HG02623 (cell line): ENCODE results near the gene SELENON.

Experiments
- ATAC-seq: cut with Tn5 transposase; IDR thresholded peaks from one replicate; pipeline ENCODE4 v1.9.1; 2021; ENCODE audit warnings: moderate library complexity; ENCODE audit not compliant: unreplicated experiment

Gene SELENON

DNA sequence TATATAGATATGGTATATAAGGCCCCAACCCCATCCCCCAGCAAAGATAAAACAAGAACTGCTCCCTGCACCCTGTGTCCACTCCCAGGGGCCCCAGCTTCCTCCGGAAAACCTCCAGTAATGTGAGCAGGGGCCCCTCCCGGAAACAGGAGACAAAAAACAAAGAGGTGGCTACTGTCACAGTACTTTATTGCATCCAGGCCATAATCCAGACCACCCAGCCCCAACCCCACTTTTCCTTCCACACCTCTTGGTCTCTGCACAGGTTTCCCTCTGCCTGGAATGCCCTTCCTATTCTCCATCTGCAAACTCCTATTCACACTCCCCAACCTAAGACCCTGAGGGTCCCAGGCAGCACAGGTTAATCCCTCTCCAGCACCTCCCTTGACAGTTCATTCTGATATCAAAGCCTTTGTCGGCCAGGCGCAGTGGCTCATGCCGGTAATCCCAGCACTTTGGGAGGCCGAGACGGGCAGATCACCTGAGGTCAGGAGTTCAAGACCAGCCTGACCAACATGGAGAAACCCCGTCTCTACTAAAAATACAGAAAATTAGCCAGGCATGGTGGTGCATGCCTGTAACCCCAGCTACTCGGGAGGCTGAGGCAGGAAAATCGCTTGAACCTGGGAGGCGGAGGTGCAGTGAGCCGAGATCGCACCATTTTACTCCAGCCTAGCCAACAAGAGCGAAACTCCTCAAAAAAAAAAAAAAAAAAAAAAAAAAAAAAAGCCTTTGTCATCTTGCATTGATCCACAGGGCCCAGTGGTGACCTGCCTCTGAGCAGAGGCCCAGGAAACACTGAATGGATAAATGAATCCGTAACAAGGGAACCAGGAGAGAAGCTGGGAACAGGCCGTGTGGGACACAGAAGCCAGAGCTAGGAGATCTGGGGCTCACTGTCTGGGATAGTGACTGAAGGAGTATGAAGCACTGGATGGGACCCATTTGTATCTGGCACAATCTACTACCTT lies 61.6 kb downstream of the SELENON start:
- no peak for ATAC-seq

DNA sequence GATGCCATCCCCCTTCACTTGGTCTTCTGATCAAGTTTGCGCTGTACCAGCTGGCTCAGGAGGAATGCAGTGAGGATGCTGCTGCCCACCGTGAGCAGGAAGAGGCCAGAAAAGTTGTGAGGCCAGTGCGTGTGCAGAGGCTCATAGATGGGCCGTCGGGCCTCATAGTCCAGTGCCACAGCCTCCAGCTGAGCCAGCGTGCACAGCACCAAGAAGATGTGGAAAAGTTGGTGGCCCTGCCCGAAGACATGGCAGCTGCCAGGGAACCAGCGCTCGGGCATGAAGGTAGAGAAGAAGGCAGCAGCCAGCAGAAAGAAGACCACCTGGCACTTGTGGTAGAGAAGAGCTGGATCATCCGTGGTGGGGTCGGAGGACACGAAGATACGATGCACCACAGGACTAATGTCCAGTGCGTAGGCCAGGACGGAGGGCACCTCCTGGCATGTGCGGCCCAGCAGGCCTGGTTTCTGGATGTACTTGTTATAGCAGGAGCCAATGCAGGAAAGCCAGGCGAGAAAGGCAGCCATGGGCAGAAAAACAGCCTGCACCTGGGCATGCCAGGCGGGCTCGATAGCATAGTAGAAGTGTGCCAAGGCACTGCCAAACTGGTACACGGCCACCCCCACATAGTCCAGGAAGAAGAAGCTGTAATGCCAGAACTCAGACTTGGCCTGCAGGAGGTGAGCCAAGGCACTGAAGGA lies 62.9 kb downstream of the SELENON start:
- ATAC-seq: no peak

DNA sequence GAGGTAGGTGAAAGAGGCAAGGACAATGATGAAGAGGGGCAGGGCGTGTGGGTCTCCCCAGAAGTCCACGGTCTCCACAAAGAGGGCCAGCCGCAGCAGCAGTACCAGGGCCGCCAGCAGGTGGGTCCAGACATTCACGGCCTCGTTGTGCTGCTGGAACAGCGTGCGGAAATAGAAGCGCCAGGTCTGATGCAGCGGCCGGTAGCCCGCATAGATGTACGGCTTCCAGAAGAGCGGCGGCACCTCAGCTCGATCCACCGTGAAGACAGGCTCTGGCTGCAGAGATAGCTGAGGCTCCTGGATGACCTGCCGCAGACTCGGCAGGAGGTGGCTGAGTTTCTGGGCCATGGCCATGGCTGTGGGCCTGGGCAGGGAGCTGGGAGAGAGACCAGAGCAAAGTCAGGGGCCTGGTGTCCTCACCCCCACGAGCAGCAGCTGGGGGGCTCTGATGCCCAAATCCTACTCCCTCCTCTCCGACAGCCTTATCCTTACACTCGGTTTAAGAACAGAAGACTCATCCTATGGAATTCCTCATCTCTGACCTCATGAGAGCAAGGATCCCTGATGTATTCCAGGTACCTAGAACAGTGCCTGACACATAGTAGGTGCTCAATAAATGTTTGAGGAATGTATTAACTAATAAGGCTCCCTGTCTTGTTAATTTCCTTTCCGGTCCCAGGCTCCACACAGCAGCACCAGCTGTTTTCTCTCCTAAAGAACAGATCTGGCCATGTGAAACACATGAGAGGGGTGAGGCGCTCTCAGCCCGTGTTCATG lies 63.7 kb downstream of the SELENON start:
- no peak for ATAC-seq

DNA sequence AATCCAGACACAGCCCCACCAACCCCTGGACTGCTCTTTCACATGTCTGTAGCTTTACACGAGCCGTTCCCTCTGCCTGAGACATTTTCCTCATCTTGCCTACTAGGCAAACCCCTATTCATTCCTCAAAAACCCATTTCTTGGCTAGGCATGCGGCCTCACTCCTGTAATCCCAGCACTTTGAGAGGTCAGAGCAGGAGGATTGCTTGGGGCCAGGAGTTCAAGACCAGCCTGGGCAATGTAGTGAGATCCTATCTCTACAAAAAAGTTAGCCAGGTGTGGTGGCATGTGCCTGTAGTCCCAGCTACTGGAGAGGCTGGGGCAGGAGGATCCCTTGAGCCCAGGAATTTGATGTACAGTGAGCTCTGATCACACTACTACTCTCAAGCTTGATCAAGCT lies 64.4 kb downstream of the SELENON start:
- no peak for ATAC-seq

DNA sequence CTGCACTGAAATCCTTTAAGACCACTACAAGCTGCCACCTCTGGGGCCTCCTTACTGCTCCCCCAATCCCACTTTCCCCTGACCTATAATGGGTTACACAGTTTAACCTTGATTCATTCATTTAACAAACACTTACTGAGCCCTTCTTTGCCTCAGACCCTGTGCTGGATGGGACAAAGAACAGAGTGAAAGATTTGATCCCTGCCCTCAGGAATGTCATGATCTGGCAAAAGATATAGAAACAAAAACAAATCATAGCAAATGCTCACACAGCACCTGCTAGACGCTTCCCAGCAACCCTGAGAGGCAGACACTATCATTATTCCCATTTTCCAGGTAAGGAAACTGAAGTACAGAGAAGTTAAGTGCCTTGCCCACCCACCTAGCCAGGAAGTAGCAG lies 66.3 kb downstream of the SELENON start:
- no peak for ATAC-seq

DNA sequence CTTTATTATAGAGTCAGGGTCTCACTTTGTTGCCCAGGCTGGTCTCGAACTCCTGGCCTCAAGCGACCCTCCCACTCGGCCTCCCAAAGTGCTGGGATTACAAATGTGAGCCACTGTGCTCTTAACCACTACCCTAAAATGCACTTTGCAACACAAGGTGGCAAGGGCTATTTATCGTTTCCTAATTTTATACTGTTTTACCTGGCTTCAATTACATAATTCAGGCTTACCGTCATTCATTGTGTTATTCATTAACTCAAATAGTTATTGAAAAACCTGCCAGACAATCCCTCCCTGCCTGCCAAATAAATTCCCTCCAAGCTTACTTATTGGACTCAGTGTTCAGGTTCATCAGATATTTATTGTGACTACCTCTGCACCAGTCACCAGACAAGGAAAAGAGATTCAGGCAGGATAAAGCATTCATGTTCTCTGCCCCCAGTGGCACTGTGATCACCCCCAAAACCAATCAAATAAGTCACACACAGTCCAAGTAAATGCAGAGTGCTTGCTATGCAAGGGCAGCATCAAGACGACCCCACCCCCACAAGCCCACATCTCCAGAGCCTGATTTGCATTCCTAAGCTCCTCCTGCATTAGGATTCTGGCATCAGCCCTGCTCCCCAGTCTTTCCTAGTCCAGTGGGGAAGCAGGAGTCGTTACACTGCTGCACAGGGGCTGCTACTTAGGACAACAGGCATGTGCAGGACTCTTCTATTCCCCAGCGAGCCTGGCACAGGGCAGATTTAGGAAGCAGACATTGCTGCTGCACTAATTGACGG lies 67.4 kb downstream of the SELENON start:
- ATAC-seq: no peak
